H1 (cell line): ENCODE data around the gene ACACB. TPM values are rescaled to one million over a fixed set of nuclear protein-coding genes. Genes with fewer than 3 reads are reported as not detected.

Source experiments
- CTCF ChIA-PET: fragments of 300-600 bp; sonication (Branson Sonifier 250); formaldehyde crosslinking; loops from one replicate; lab custom pipeline; 2021; ENCODE audit not compliant: partially characterized antibody; lab: Charles Lee
- POLR2A ChIA-PET: fragments of 300-600 bp; sonication (Branson Sonifier 250); formaldehyde crosslinking; loops from one replicate; lab custom pipeline; 2021; ENCODE audit warnings: inconsistent platforms; ENCODE audit not compliant: partially characterized antibody; lab: Charles Lee
- DNase-seq, 2 experiments: peaks; one replicate each; pipeline versions ENCODE4 v3.0.0 to v3.0.0-alpha.2; 2010 to 2022; ENCODE audit warnings: low spot score in 2 of 2, low read depth in 1 of 2, mixed read lengths in 1 of 2
- FAIRE-seq: peaks from 2 replicates; lab custom pipeline; 2011; peaks lifted over from hg19 to GRCh38; lab: Jason Lieb, UNC
- H2AFZ ChIP-seq: 2 replicates; pipeline ENCODE4 v1.8.1; 2012; ENCODE audit warnings: low read length, inconsistent platforms
- H2AK5ac ChIP-seq: 2 replicates; pipeline ENCODE4 v1.6.1; 2013; ENCODE audit warnings: low read depth, low read length
- H2BK120ac ChIP-seq: replicated peaks from 2 replicates; pipeline ENCODE3; 2013; ENCODE audit warnings: low read depth, low read length, inconsistent platforms
- H2BK12ac ChIP-seq: 2 replicates; pipeline ENCODE4 v1.6.1; 2013; ENCODE audit warnings: low read depth, low read length
- H2BK15ac ChIP-seq: 2 replicates; pipeline ENCODE4 v1.6.1; 2013; ENCODE audit warnings: low read length
- H2BK20ac ChIP-seq: 2 replicates; pipeline ENCODE4 v1.6.1; 2013; ENCODE audit warnings: low read length
- H2BK5ac ChIP-seq: 2 replicates; pipeline ENCODE4 v1.6.1; 2013; ENCODE audit warnings: low read depth, low read length
- H3K14ac ChIP-seq: 2 replicates; pipeline ENCODE4 v1.6.1; 2013; ENCODE audit warnings: inconsistent platforms; ENCODE audit not compliant: insufficient read length
- H3K18ac ChIP-seq: 2 replicates; pipeline ENCODE4 v1.6.1; 2013; ENCODE audit warnings: low read length; ENCODE audit errors: extremely low read depth
- H3K23ac ChIP-seq: 2 replicates; pipeline ENCODE4 v1.6.1; 2013; ENCODE audit warnings: inconsistent platforms; ENCODE audit not compliant: insufficient read length
- H3K23me2 ChIP-seq: 2 replicates; pipeline ENCODE4 v1.6.1; 2013; ENCODE audit warnings: low read depth, low read length
- H3K27ac ChIP-seq: 2 replicates; pipeline ENCODE4 v1.6.1; 2011; ENCODE audit warnings: low read depth, low read length, inconsistent platforms
- H3K27me3 ChIP-seq, 4 experiments: replicated peaks in 1 of 4; 1 replicate in 1 of 4; 2 replicates in 3 of 4; pipeline versions ENCODE4 v1.6.1 to v1.8.1; 2011 to 2013; ENCODE audit warnings: low read length in 3 of 4, mild to moderate bottlenecking in 3 of 4, inconsistent platforms in 2 of 4, mixed read lengths in 2 of 4, moderate library complexity in 1 of 4; ENCODE audit not compliant: control insufficient read depth in 3 of 4, insufficient read depth in 3 of 4; ENCODE audit errors: extremely low read depth in 1 of 4
- H3K36me3 ChIP-seq, 4 experiments: 2 replicates each; pipeline versions ENCODE4 v1.6.1 to v1.8.1; 2011 to 2013; ENCODE audit warnings: mild to moderate bottlenecking in 4 of 4, low read length in 3 of 4, moderate library complexity in 2 of 4, control low read depth in 1 of 4, inconsistent platforms in 1 of 4; ENCODE audit not compliant: insufficient read depth in 4 of 4, control insufficient read depth in 2 of 4
- H3K4ac ChIP-seq: replicated peaks from 2 replicates; pipeline ENCODE3; 2013; ENCODE audit warnings: low read length, low read depth, mixed read lengths, inconsistent platforms; ENCODE audit not compliant: insufficient read length
- H3K4me1 ChIP-seq, 4 experiments: replicated peaks in 1 of 4; 1 replicate in 1 of 4; 2 replicates in 3 of 4; pipeline versions ENCODE4 v1.6.1 to v1.8.1; 2011 to 2013; ENCODE audit warnings: low read length in 3 of 4, inconsistent platforms in 2 of 4, mixed read lengths in 1 of 4; ENCODE audit not compliant: insufficient read depth in 4 of 4, control insufficient read depth in 3 of 4
- H3K4me2 ChIP-seq, 2 experiments: 2 replicates each; pipeline versions ENCODE4 v1.6.1 to v1.8.1; 2011 to 2013; ENCODE audit warnings: low read depth in 2 of 2, low read length in 2 of 2, control low read depth in 1 of 2, inconsistent platforms in 1 of 2, mild to moderate bottlenecking in 1 of 2; ENCODE audit not compliant: insufficient read depth in 1 of 2
- H3K4me3 ChIP-seq, 4 experiments: fragments of 200-600, 300-600 bp in 1 of 4; sonication (generic), shearing (Covaris generic), sonication (Bioruptor Twin) in 1 of 4; 2 replicates each; pipeline versions ENCODE4 v1.5.1 to v1.8.1; 2011 to 2016; ENCODE audit warnings: low read length in 4 of 4, low read depth in 3 of 4, control low read depth in 2 of 4, inconsistent platforms in 2 of 4, mild to moderate bottlenecking in 2 of 4, mixed read lengths in 1 of 4, moderate library complexity in 1 of 4; ENCODE audit not compliant: insufficient read depth in 2 of 4; ENCODE audit errors: extremely low read depth in 1 of 4
- H3K56ac ChIP-seq: replicated peaks from 2 replicates; pipeline ENCODE3; 2013; ENCODE audit warnings: low read depth, mild to moderate bottlenecking, mixed read lengths, low read length, inconsistent platforms; ENCODE audit not compliant: insufficient read length
- H3K79me1 ChIP-seq: 2 replicates; pipeline ENCODE4 v1.6.1; 2013; ENCODE audit warnings: low read depth, low read length, control low read depth
- H3K79me2 ChIP-seq, 2 experiments: 2 replicates each; pipeline versions ENCODE4 v1.6.1 to v1.8.1; 2012 to 2013; ENCODE audit warnings: low read length in 2 of 2, mild to moderate bottlenecking in 2 of 2, inconsistent platforms in 1 of 2; ENCODE audit not compliant: insufficient read depth in 2 of 2, control insufficient read depth in 1 of 2
- H3K9ac ChIP-seq, 4 experiments: replicated peaks in 1 of 4; 1 replicate in 1 of 4; 2 replicates in 3 of 4; pipeline versions ENCODE4 v1.6.1 to v1.8.1; 2011 to 2013; ENCODE audit warnings: low read depth in 3 of 4, low read length in 3 of 4, control low read depth in 2 of 4, mild to moderate bottlenecking in 2 of 4, moderate library complexity in 2 of 4, inconsistent platforms in 1 of 4; ENCODE audit errors: extremely low read depth in 1 of 4
- H3K9me3 ChIP-seq, 2 experiments: 2 replicates each; pipeline versions ENCODE4 v1.6.1 to v1.8.1; 2012 to 2013; ENCODE audit warnings: mild to moderate bottlenecking in 2 of 2, moderate library complexity in 2 of 2, control low read depth in 1 of 2, inconsistent platforms in 1 of 2, low read depth in 1 of 2, low read length in 1 of 2, mixed read lengths in 1 of 2; ENCODE audit not compliant: insufficient read depth in 2 of 2
- H4K20me1 ChIP-seq, 2 experiments: replicated peaks in 1 of 2; 2 replicates each; pipeline versions ENCODE3 to v1.8.1; 2011 to 2013; ENCODE audit warnings: inconsistent platforms in 2 of 2, low read length in 2 of 2, mild to moderate bottlenecking in 1 of 2; ENCODE audit not compliant: insufficient read depth in 2 of 2, control insufficient read depth in 1 of 2
- H4K5ac ChIP-seq: 2 replicates; pipeline ENCODE4 v1.6.1; 2013; ENCODE audit warnings: low read length, low read depth, mixed read lengths, inconsistent platforms; ENCODE audit not compliant: insufficient read length
- H4K8ac ChIP-seq: 2 replicates; pipeline ENCODE4 v1.8.0; 2013; ENCODE audit warnings: mild to moderate bottlenecking, moderate library complexity, low read length, inconsistent platforms; ENCODE audit not compliant: insufficient read depth; ENCODE audit errors: extremely low read depth
- H4K91ac ChIP-seq: replicated peaks from 2 replicates; pipeline ENCODE3; 2013; ENCODE audit warnings: low read length, mixed read lengths, inconsistent platforms; ENCODE audit not compliant: insufficient read length
- ATF2 ChIP-seq: IDR thresholded peaks from 2 replicates; pipeline ENCODE4 v1.6.1; 2012; ENCODE audit warnings: low read length, inconsistent platforms
- BCL11A ChIP-seq, 2 experiments: IDR thresholded peaks; one replicate each; pipeline ENCODE4 v1.6.1; 2011; ENCODE audit warnings: low read depth in 2 of 2, low read length in 2 of 2, mild to moderate bottlenecking in 2 of 2
- CTBP2 ChIP-seq: IDR thresholded peaks from 2 replicates; pipeline ENCODE4 v1.7.0; 2011; ENCODE audit warnings: borderline replicate concordance, mild to moderate bottlenecking, moderate library complexity, mixed read lengths, low read length; ENCODE audit not compliant: insufficient read depth, insufficient read length
- JUN ChIP-seq: IDR thresholded peaks from 2 replicates; pipeline ENCODE4 v1.6.1; 2011; ENCODE audit warnings: low read depth, mild to moderate bottlenecking, improper control_type of control experiment, low read length
- MAX ChIP-seq: IDR thresholded peaks from 2 replicates; pipeline ENCODE4 v1.6.1; 2012; ENCODE audit warnings: inconsistent platforms
- NRF1 ChIP-seq: IDR thresholded peaks from 2 replicates; pipeline ENCODE4 v1.6.1; 2011; ENCODE audit warnings: mild to moderate bottlenecking, low read depth, low read length, improper control_type of control experiment
- PHF8 ChIP-seq: fragments of 200-600 bp; sonication (generic); conservative IDR thresholded peaks from 2 replicates; pipeline ENCODE4 v1.7.1; 2012; ENCODE audit warnings: low read depth, mild to moderate bottlenecking, inconsistent platforms, low read length, moderate library complexity
- RXRA ChIP-seq: IDR thresholded peaks from 2 replicates; pipeline ENCODE4 v1.6.1; 2011; ENCODE audit warnings: low read depth, mild to moderate bottlenecking, low read length, moderate library complexity; ENCODE audit not compliant: insufficient read depth
- SP4 ChIP-seq: IDR thresholded peaks from 2 replicates; pipeline ENCODE4 v1.6.1; 2012; ENCODE audit warnings: low read length, inconsistent platforms
- TEAD4 ChIP-seq: IDR thresholded peaks from 2 replicates; pipeline ENCODE4 v1.6.1; 2012; ENCODE audit warnings: low read depth, low read length, inconsistent platforms, mixed read lengths
- WGBS, 2 experiments: shearing (Covaris generic) in 1 of 2; methylation state at CpG; one replicate each; pipeline versions ENCODE4 v1.1.6 to v1.1.7; 2013 to 2015; ENCODE audit warnings: low lambda C conversion rate in 2 of 2, mixed read lengths in 2 of 2, inconsistent platforms in 1 of 2, low coverage in 1 of 2, missing lambda C conversion rate in 1 of 2; ENCODE audit not compliant: insufficient replicate concordance in 2 of 2, insufficient coverage in 1 of 2, insufficient read length in 1 of 2; ENCODE audit errors: extremely low coverage in 1 of 2, missing lambda C conversion rate in 1 of 2; 5-methylcytosine and 5-hydroxymethylcytosine counted together
- polyA plus RNA-seq, 7 experiments: library from polyadenylated mRNA; depleted of rRNA in 3 of 7; stranded (reverse) in 5 of 7; unstranded in 2 of 7; fragments of >200 nt in 5 of 7; fragments of 200-250 nt in 2 of 7; gene quantifications; 1 replicate in 5 of 7; 2 replicates in 1 of 7; 4 replicates in 1 of 7; pipeline versions ENCODE4 v1.2.1 to v1.2.3, GENCODE V29; 2011 to 2013; ENCODE audit warnings: missing spikeins in 2 of 7, mixed read lengths in 2 of 7
- total RNA-seq: library from RNA; stranded (reverse); fragmentation: NEBNext Ultra II Directional; extraction: Animal tissue kit (Norgen Biotek cat#: 25700); gene quantifications from 2 replicates; pipeline ENCODE4 v1.2.1, GENCODE V29; 2021

ACACB gene
- total and polyA plus RNA-seq, 2 of the 8 experiments (the other 6 are each of a cell fraction or from before 2014, with no cell fraction given): 5.8 to 15.3 TPM

- no peak overlapping the region for H4K8ac ChIP-seq
- no peaks in the 10 kb centered on the region for H3K79me1 ChIP-seq
- no peaks in the 10 kb centered on the region for H3K23me2 ChIP-seq
- H4K20me1 ChIP-seq: no peaks in the 10 kb centered on the region
- no peak overlapping the region for H3K14ac ChIP-seq
- ChIA-PET CTCF (no interaction called here), POLR2A (no interaction called here)
- H3K9me3 ChIP-seq: no peaks in the 10 kb centered on the region
- FAIRE-seq (no peak), DNase-seq (no peak)
- H3K4me1 ChIP-seq: peaks cover 0 to 3% (median 0%) of the 10 kb centered on the region in 4 experiments; a peak in 1 of 7 replicates
- WGBS, 2 experiments: 75% methylated on average over 7 of the region's 7 CpGs; no CpG with 5 or more reads in 1 of the 2 experiments
- no peak overlapping the region for H3K56ac ChIP-seq
- no peaks in the 10 kb centered on the region for H3K27me3 ChIP-seq
- H2BK12ac ChIP-seq: no peak overlapping the region
- no peak for TF ChIP-seq NRF1
- TF ChIP-seq SP4: no peak
- TF ChIP-seq CTBP2: no peak
- no peak for TF ChIP-seq ATF2
- no peak for TF ChIP-seq PHF8
- no peak for TF ChIP-seq BCL11A (IDR thresholded peaks at IDR 0.05; ENCODE audit: low read depth in 2 of 2, low read length in 2 of 2)
- no peak for TF ChIP-seq JUN
- TF ChIP-seq TEAD4: no peak
- TF ChIP-seq RXRA: no peak
- no peak for TF ChIP-seq MAX
- H3K9ac ChIP-seq: no peak overlapping the region
- no peak overlapping the region for H2BK20ac ChIP-seq
- H2BK15ac ChIP-seq: no peak overlapping the region
- H3K18ac ChIP-seq: no peak overlapping the region
- H3K23ac ChIP-seq: no peak overlapping the region
- no peak overlapping the region for H2BK120ac ChIP-seq
- no peaks in the 10 kb centered on the region for H3K36me3 ChIP-seq
- H3K4me2 ChIP-seq: no peak overlapping the region
- no peak overlapping the region for H2AK5ac ChIP-seq
- H3K79me2 ChIP-seq: no peaks in the 10 kb centered on the region
- no peak overlapping the region for H4K5ac ChIP-seq
- no peak overlapping the region for H4K91ac ChIP-seq
- no peak overlapping the region for H3K4me3 ChIP-seq
- no peak overlapping the region for H3K27ac ChIP-seq
- H2BK5ac ChIP-seq: no peak overlapping the region
- no peak overlapping the region for H3K4ac ChIP-seq
- H2AFZ ChIP-seq: no peak overlapping the region
Observed at GRCh38 chr12:109125791-109126190, 9.4 kb downstream of the ACACB start.
